Activated CD4-positive, alpha-beta T cell treated with anti-CD3 and anti-CD28 coated beads for 36 hours (primary cell): ENCODE results near the gene SLC2A3. TPM values are rescaled to one million over a fixed set of nuclear protein-coding genes. Genes with fewer than 3 reads are reported as not detected.
"Not testable (repeated sequence)": the region's sequence is repeated elsewhere in the genome, so short reads cannot be mapped to it uniquely, and the experiment has no call there.

ENCODE experiments used
- ATAC-seq: fragments of 200-7000 bp; cut with Tn5 transposase; one replicate; pipeline ENCODE4 v1.10.0; 2021; ENCODE audit warnings: mild to moderate bottlenecking, moderate library complexity
- CTCF ChIA-PET: fragments of 350-600 bp; sonication (Branson Sonifier 250); formaldehyde crosslinking; loops from one replicate; lab custom pipeline; 2021; ENCODE audit warnings: antibody characterized with exemption; lab: Charles Lee
- POLR2A ChIA-PET: fragments of 350-600 bp; sonication (Branson Sonifier 250); formaldehyde crosslinking; loops from one replicate; lab custom pipeline; 2021; ENCODE audit warnings: antibody characterized with exemption, inconsistent platforms; lab: Charles Lee
- DNase-seq: peaks from one replicate; pipeline ENCODE4 v3.0.0-alpha.2; 2020
- H3K27ac Mint-ChIP-seq: one replicate; pipeline ENCODE4 v1.8.0; 2021; ENCODE audit warnings: mixed read lengths
- H3K27me3 Mint-ChIP-seq: one replicate; pipeline ENCODE4 v1.8.0; 2021; ENCODE audit warnings: mixed read lengths
- H3K36me3 Mint-ChIP-seq: one replicate; pipeline ENCODE4 v1.8.0; 2021; ENCODE audit warnings: low read depth, mixed read lengths
- H3K4me1 Mint-ChIP-seq: one replicate; pipeline ENCODE4 v1.8.0; 2021; ENCODE audit warnings: mixed read lengths
- H3K4me3 Mint-ChIP-seq: one replicate; pipeline ENCODE4 v1.8.0; 2021; ENCODE audit warnings: mild to moderate bottlenecking, moderate library complexity, mixed read lengths
- H3K9me3 Mint-ChIP-seq: one replicate; pipeline ENCODE4 v1.8.0; 2021; ENCODE audit warnings: low read depth, mixed read lengths
- intact Hi-C, 2 experiments: fragments of 100-400 bp; cut with DNase I in 1 of 2; cut with micrococcal nuclease in 1 of 2; formaldehyde crosslinking; loops; one replicate each; pipeline versions ENCODE4 v1.14.2 to v1.15.1; 2022 to 2024; cut with DNase I, micrococcal nuclease
- total RNA-seq, 2 experiments: library from RNA; stranded (reverse); gene quantifications; one replicate each; pipeline ENCODE4 v1.2.3, GENCODE V29; 2021

Gene SLC2A3
- total RNA-seq, 2 experiments from 2014 or later: 396 to 511 TPM

DNA sequence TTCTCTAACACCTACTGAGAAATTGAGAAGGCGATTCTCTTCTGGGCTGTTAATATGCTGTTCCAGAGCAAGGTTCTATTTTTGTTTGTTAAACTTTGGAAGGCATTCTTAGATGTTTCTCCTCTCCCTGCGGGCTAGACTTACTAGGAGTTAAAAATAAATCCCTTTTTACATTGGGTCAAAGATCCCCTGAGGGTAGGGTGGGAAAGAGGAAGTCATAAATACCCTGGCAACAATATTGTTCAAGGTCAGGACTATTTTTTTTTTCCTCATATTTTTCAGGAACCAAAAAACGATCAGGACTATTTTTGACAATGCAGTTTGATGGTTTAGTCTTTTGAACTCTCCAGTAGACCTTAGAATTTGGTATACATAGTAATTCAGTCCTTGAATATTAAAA, 51.3 kb downstream of the SLC2A3 start:
- no peak overlapping the region for H3K4me3 Mint-ChIP-seq
- H3K9me3 Mint-ChIP-seq: no peaks in the 10 kb centered on the region
- ChIA-PET CTCF (interaction anchor here (0.5 to 0.8 kb wide), 2 partner anchors 8 to 18 kb away, joined by 3 read pairs; no protein-coding TSS in a partner anchor), POLR2A (no interaction called here)
- DNase-seq: no peak
- ATAC-seq: no peak
- intact Hi-C loops: no loop called here
- no peak overlapping the region for H3K27ac Mint-ChIP-seq
- H3K36me3 Mint-ChIP-seq: no peaks in the 10 kb centered on the region
- H3K4me1 Mint-ChIP-seq: no peaks in the 10 kb centered on the region
- H3K27me3 Mint-ChIP-seq: no peaks in the 10 kb centered on the region

DNA sequence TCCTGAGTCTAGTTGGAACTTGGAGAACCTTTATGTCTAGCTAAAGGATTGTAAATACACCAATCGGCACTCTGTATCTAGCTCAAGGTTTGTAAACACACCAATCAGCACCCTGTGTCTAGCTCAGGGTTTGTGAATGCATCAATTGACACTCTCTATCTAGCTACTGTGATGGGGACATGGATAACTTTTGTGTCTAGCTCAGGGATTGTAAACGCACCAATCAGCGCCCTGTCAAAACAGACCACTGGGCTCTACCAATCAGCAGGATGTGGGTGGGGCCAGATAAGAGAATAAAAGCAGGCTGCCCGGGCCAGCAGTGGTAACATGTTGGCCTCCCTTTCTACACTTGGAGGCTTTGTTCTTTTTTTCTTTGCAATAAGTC, 54.3 kb downstream of the SLC2A3 start:
- H3K4me3 Mint-ChIP-seq, H3K36me3 Mint-ChIP-seq, H3K27ac Mint-ChIP-seq, ATAC-seq, H3K27me3 Mint-ChIP-seq, intact Hi-C loops, H3K9me3 Mint-ChIP-seq, H3K4me1 Mint-ChIP-seq, DNase-seq, POLR2A ChIA-PET: not testable (repeated sequence)
- CTCF ChIA-PET: interaction anchor here (1.0 to 1.6 kb wide), 2 partner anchors 197 to 245 kb away, joined by 3 read pairs; no protein-coding TSS in a partner anchor

DNA sequence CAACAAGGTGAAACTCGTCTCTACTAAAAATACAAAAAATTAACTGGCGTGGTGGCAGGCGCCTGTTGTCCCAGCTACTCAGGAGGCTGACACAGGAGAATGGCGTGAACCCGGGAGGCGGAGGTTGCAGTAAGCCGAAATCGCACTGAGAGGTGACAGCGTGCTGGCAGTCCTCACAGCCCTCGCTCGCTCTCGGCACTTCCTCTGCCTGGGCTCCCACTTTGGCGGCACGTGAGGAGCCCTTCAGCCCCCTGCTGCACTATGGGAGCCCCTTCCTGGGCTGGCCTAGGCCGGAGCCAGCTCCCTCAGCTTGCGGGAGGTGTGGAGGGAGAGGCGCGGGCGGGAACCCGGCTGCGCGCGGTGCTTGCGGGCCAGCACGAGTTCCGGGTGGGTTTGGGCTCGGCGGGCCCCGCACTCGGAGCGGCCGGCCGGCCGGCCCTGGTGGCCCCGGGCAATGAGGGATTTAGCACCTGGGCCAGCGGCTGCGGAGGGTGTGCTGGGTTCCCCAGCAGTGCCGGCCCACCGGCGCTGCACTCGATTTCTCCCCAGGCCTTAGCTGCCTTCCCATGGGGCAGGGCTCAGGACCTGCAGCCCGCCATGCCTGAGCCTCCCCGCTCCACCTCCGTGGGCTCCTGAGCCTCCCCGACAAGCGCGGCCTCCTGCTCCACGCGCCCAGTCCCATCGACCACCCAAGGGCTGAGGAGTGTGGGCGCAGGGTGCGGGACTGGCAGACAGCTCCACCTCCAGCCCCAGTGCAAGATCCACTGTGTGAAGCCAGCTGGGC, 54.8 kb downstream of the SLC2A3 start:
- H3K27ac Mint-ChIP-seq, POLR2A ChIA-PET, H3K27me3 Mint-ChIP-seq, H3K9me3 Mint-ChIP-seq, H3K36me3 Mint-ChIP-seq, H3K4me3 Mint-ChIP-seq, intact Hi-C loops, ATAC-seq, DNase-seq, H3K4me1 Mint-ChIP-seq: not testable (repeated sequence)
- CTCF ChIA-PET: interaction anchor here (1.0 kb wide), 1 partner anchor 245 kb away, joined by 3 read pairs; no protein-coding TSS in a partner anchor

DNA sequence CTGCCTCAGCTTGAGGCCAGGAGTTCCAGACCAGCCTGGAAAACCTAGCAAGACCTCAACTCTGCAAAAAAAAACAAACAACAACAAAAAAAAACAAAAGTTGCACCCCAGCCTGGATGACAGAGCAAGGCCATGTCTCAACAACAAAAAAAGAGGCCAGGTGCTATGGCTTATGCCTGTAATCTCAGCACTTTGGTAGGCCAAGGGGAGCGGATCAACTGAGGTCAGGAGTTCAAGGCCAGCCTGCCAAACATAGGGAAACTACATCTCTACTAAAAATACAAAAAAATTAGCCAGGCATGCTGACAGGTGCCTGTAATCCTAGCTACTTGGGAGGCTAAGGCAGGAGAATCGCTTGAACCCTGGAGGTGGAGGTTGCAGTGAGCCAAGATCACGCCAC, 56.7 kb downstream of the SLC2A3 start:
- ChIA-PET POLR2A (no interaction called here), CTCF (interaction anchor here (1.3 kb wide), 1 partner anchor 71 kb away, joined by 4 read pairs; no protein-coding TSS in a partner anchor)
- Mint-ChIP-seq H3K27me3 (no peaks in the 10 kb centered on the region), H3K9me3 (no peaks in the 10 kb centered on the region), H3K4me1 (no peaks in the 10 kb centered on the region), H3K36me3 (no peaks in the 10 kb centered on the region), H3K27ac (no peak overlapping the region), H3K4me3 (no peak overlapping the region)
- intact Hi-C loops: no loop called here
- DNase-seq (no peak), ATAC-seq (no peak)

DNA sequence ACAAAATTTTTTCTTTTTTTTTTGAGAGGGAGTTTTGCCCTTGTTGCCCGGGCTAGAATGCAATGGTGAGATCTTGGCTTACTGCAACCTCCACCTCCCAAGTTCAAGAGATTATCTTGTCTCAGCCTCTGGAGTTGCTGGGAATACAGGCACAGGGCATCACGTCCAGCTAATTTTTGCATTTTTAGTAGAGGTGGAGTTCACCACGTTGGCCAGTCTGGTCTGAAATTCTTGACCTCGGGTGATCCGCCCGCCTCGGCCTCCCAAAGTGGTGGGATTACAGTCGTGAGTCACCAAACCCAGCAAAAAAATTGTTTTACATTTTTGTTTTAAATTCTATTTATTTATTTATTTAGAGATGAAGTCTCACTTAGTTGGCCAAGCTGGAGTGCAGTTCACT, 58.6 kb downstream of the SLC2A3 start:
- DNase-seq: no peak
- Mint-ChIP-seq H3K4me3 (no peak overlapping the region), H3K27ac (no peak overlapping the region), H3K4me1 (peaks cover 2% of the 10 kb centered on the region), H3K27me3 (peaks cover 8% of the 10 kb centered on the region), H3K9me3 (no peaks in the 10 kb centered on the region), H3K36me3 (no peaks in the 10 kb centered on the region)
- intact Hi-C loops: no loop called here
- CTCF ChIA-PET: interaction anchor here (0.7 kb wide), 2 partner anchors 150 to 764 kb away, joined by 4 to 5 read pairs; no protein-coding TSS in a partner anchor
- ATAC-seq: no peak
- POLR2A ChIA-PET: interaction anchor here (0.7 kb wide), 1 partner anchor 157 kb away, joined by 3 read pairs; no protein-coding TSS in a partner anchor

DNA sequence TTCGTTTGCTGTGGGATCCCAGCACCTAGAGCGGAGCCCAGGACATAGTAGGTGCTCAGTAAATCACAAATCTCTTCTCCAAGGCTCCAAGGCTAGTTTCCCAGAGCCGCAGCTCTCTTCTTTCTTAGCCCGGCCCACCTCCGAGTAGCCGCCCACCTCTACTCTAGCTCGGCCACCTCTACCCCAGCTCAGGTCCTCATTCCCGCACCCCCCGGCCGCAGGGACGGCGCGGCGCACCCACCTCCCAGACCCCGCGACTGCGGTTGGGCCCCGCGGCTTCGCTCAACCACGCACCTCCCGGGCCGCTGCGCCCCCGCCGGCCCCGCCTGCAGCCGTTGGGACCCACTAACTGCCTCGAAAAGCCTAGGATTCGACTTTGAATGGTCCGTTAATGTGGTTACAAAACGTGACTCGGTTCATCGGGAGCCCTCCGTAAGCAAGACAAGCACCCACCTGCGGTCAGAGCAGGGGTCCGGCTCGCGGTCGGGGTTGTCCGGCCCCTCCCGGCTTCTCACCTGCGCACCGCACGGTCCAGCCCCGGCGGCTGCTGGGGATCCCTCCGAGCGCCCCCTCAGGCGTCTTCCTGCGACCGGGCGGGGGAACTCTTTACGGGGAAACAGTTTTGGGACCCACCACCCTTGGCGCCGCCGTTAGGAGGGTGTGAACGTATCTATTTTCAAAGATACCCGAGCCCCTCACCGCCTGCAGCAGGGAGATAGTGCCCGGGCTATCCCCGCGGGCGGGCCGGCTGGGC, 63.2 kb downstream of the SLC2A3 start, which contains the start of gene SLC2A14:
Gene SLC2A14 (minus strand): TSS at position 350 of the 754 bp plus-strand sequence. CDS start 3,035 bp downstream, outside the sequence.
- ATAC-seq (no peak), DNase-seq (no peak)
- no peak within 1 kb of the TSS for H3K4me3 Mint-ChIP-seq
- ChIA-PET POLR2A (no interaction called here), CTCF (interaction anchor here (0.7 to 1.0 kb wide), 3 partner anchors 13 to 166 kb away, joined by 3 to 4 read pairs (median 3); no protein-coding TSS in a partner anchor)
- H3K4me1 Mint-ChIP-seq: peaks cover 2% of the 10 kb centered on the region
- no peak within 1 kb of the TSS for H3K27ac Mint-ChIP-seq
- no peaks in the 10 kb centered on the region for H3K9me3 Mint-ChIP-seq
- intact Hi-C loops: no loop called here
- no peaks in the 10 kb centered on the region for H3K36me3 Mint-ChIP-seq
- peaks cover 23% of the 10 kb centered on the region for H3K27me3 Mint-ChIP-seq

DNA sequence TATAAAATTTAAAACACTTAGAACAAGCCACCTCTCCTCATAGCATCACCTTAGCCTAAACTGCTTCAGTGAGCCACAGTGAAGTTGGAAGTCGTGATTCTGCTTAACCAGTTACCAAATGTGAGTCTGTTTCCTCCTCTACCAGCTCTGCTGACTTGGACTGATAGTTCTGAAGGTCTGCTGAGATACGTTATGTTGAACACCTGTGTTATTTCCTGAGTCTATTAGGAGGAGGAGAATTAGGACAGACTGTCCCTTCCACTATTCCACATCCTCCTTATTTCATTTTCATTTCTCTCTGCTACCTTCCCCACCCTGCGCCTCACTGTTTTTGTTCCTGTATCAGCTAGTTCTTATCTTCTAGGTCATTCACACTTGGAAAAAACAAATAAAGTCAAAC, 65.7 kb downstream of the SLC2A3 start:
- intact Hi-C loops: no loop called here
- ATAC-seq (no peak), DNase-seq (no peak)
- Mint-ChIP-seq H3K27ac (no peak overlapping the region), H3K27me3 (peaks cover 25% of the 10 kb centered on the region), H3K4me1 (peaks cover 2% of the 10 kb centered on the region), H3K36me3 (no peaks in the 10 kb centered on the region), H3K9me3 (no peaks in the 10 kb centered on the region), H3K4me3 (no peak overlapping the region)
- ChIA-PET CTCF (interaction anchor here (0.7 kb wide), 1 partner anchor 131 kb away, joined by 3 read pairs; no protein-coding TSS in a partner anchor), POLR2A (no interaction called here)

Other genes with a start within 250 kb of the SLC2A3 start
- gene GDF3, start 240.4 kb downstream of the SLC2A3 start, total RNA-seq: not detected
- not detected for gene DPPA3, start 224.8 kb downstream of the SLC2A3 start, total RNA-seq
- gene CLEC4C, start 188.8 kb downstream of the SLC2A3 start, total RNA-seq: not detected
- gene NANOGNB, start 171.0 kb downstream of the SLC2A3 start, total RNA-seq: not detected
- not detected for gene NANOG, start 146.8 kb downstream of the SLC2A3 start, total RNA-seq
- gene SLC2A14, start 63.3 kb downstream of the SLC2A3 start, total RNA-seq: under 1 TPM; 0.19 to 0.25 TPM
- gene FOXJ2, start 96.5 kb upstream of the SLC2A3 start, total RNA-seq: 10 to 100 TPM; 14.8 to 16.5 TPM
- gene C3AR1, start 130.2 kb upstream of the SLC2A3 start, total RNA-seq: under 1 TPM; 0.33 to 0.57 TPM
- 10 to 100 TPM; 29.4 to 29.8 TPM for gene NECAP1, start 146.1 kb upstream of the SLC2A3 start, total RNA-seq
- not detected for gene CLEC4A, start 187.4 kb upstream of the SLC2A3 start, total RNA-seq
- not detected for gene ZNF705A, start 220.8 kb upstream of the SLC2A3 start, total RNA-seq